HepG2 (cell line): ENCODE results near the gene SOS2. TPM values are rescaled to one million over a fixed set of nuclear protein-coding genes. Genes with fewer than 3 reads are reported as not detected.

ENCODE experiments used
- DPF2 ChIP-seq: sonication (generic); formaldehyde crosslinking; IDR thresholded peaks from 2 replicates; pipeline ENCODE4 v1.4.0; 2020; ENCODE audit warnings: mild to moderate bottlenecking, low read depth, missing genetic modification reagents, borderline replicate concordance
- GPN1 ChIP-seq: sonication (generic); formaldehyde crosslinking; IDR thresholded peaks from 2 replicates; pipeline ENCODE4 v1.5.1; 2020; ENCODE audit warnings: missing genetic modification reagents, borderline replicate concordance
- HOXA3 ChIP-seq: sonication (generic); formaldehyde crosslinking; IDR thresholded peaks from 2 replicates; pipeline ENCODE4 v1.5.0; 2020; ENCODE audit warnings: missing genetic modification reagents
- HOXA7 ChIP-seq: sonication (generic); formaldehyde crosslinking; IDR thresholded peaks from 2 replicates; pipeline ENCODE4 v1.8.1; 2022; ENCODE audit warnings: mild to moderate bottlenecking, missing genetic modification reagents, moderate library complexity
- IKZF4 ChIP-seq: sonication (generic); formaldehyde crosslinking; IDR thresholded peaks from 2 replicates; pipeline ENCODE4 v1.5.1; 2020; ENCODE audit warnings: borderline replicate concordance, mild to moderate bottlenecking, low read depth, missing genetic modification reagents; ENCODE audit errors: not compliant biosample characterization
- KLF13 ChIP-seq: sonication (generic); formaldehyde crosslinking; IDR thresholded peaks from 2 replicates; pipeline ENCODE4 v1.4.0; 2020; ENCODE audit warnings: mild to moderate bottlenecking, missing genetic modification reagents
- MTF2 ChIP-seq: sonication (generic); formaldehyde crosslinking; IDR thresholded peaks from 2 replicates; pipeline ENCODE4 v1.5.0; 2020; ENCODE audit warnings: missing genetic modification reagents, borderline replicate concordance
- NFATC3 ChIP-seq: sonication (generic); formaldehyde crosslinking; IDR thresholded peaks from 2 replicates; pipeline ENCODE4 v1.5.1; 2020; ENCODE audit warnings: mild to moderate bottlenecking, missing genetic modification reagents
- NR3C1 ChIP-seq: sonication (generic); formaldehyde crosslinking; IDR thresholded peaks from 2 replicates; pipeline ENCODE4 v1.4.0; 2020; ENCODE audit warnings: missing genetic modification reagents
- SNAPC2 ChIP-seq: sonication (generic); formaldehyde crosslinking; IDR thresholded peaks from 2 replicates; pipeline ENCODE4 v1.8.1; 2022; ENCODE audit warnings: mild to moderate bottlenecking, missing genetic modification reagents
- ZNF598 ChIP-seq: sonication (generic); formaldehyde crosslinking; IDR thresholded peaks from 2 replicates; pipeline ENCODE4 v1.5.1; 2020; ENCODE audit warnings: mild to moderate bottlenecking, missing genetic modification reagents, borderline replicate concordance
- ZNF615 ChIP-seq: sonication (generic); formaldehyde crosslinking; IDR thresholded peaks from 2 replicates; pipeline ENCODE4 v1.5.0; 2020; ENCODE audit warnings: mild to moderate bottlenecking, missing genetic modification reagents, borderline replicate concordance
- ZNF713 ChIP-seq: sonication (generic); formaldehyde crosslinking; IDR thresholded peaks from 2 replicates; pipeline ENCODE4 v1.4.0; 2020; ENCODE audit warnings: mild to moderate bottlenecking, missing genetic modification reagents
- ZNF891 ChIP-seq: sonication (generic); formaldehyde crosslinking; IDR thresholded peaks from 2 replicates; pipeline ENCODE4 v1.5.0; 2020; ENCODE audit warnings: mild to moderate bottlenecking, missing genetic modification reagents
- polyA plus RNA-seq, 8 experiments: library from polyadenylated mRNA; depleted of rRNA in 3 of 8; stranded (reverse) in 7 of 8; unstranded in 1 of 8; fragments of >200 nt; fragmentation: Illumina TruSeq in 4 of 8; extraction: Trizol in 4 of 8; gene quantifications; 2 replicates each; pipeline versions ENCODE4 v1.2.1 to v1.2.3, GENCODE V29; 2011 to 2016; ENCODE audit warnings: low read depth in 4 of 8, missing spikeins in 1 of 8, mixed read lengths in 1 of 8; ENCODE audit not compliant: insufficient read depth in 1 of 8
- total RNA-seq, 5 experiments: library from RNA; depleted of rRNA; stranded (reverse); fragments of >200 nt; fragmentation: Illumina TruSeq; extraction: Trizol; gene quantifications; 2 replicates each; pipeline ENCODE4 v1.2.3, GENCODE V29; 2016; ENCODE audit warnings: low read depth in 1 of 5
- TF ChIP-seq, protein P1 (sequence below), 2 experiments: IDR thresholded peaks; 2 replicates each; pipeline ENCODE4 v1.6.1; 2011 to 2012; ENCODE audit warnings: low read length in 2 of 2, borderline replicate concordance in 1 of 2, low read depth in 1 of 2, mild to moderate bottlenecking in 1 of 2, moderate library complexity in 1 of 2
- TF ChIP-seq, protein P2 (sequence below): sonication (generic); formaldehyde crosslinking; IDR thresholded peaks from 2 replicates; pipeline ENCODE4 v1.8.0; 2022; ENCODE audit warnings: mild to moderate bottlenecking, missing genetic modification reagents, moderate library complexity
- TF ChIP-seq, protein P3 (sequence below): sonication (generic); formaldehyde crosslinking; IDR thresholded peaks from 2 replicates; pipeline ENCODE4 v1.8.0; 2022; ENCODE audit warnings: missing genetic modification reagents, mild to moderate bottlenecking, inconsistent platforms, borderline replicate concordance
- TF ChIP-seq, protein P4 (sequence below): IDR thresholded peaks from 2 replicates; pipeline ENCODE4 v1.6.1; 2016; ENCODE audit warnings: low read depth, borderline replicate concordance
- TF ChIP-seq, protein P5 (sequence below): IDR thresholded peaks from 2 replicates; pipeline ENCODE4 v1.6.1; 2016
- TF ChIP-seq, protein P6 (sequence below): IDR thresholded peaks from 2 replicates; pipeline ENCODE4 v1.6.1; 2016; ENCODE audit warnings: missing compliant biosample characterization, missing genetic modification reagents, borderline replicate concordance

SOS2 gene
- total and polyA plus RNA-seq, 2 of the 13 experiments (the other 11 are each of a cell fraction or from before 2014, with no cell fraction given), result 9.3 to 12.1 TPM

DNA sequence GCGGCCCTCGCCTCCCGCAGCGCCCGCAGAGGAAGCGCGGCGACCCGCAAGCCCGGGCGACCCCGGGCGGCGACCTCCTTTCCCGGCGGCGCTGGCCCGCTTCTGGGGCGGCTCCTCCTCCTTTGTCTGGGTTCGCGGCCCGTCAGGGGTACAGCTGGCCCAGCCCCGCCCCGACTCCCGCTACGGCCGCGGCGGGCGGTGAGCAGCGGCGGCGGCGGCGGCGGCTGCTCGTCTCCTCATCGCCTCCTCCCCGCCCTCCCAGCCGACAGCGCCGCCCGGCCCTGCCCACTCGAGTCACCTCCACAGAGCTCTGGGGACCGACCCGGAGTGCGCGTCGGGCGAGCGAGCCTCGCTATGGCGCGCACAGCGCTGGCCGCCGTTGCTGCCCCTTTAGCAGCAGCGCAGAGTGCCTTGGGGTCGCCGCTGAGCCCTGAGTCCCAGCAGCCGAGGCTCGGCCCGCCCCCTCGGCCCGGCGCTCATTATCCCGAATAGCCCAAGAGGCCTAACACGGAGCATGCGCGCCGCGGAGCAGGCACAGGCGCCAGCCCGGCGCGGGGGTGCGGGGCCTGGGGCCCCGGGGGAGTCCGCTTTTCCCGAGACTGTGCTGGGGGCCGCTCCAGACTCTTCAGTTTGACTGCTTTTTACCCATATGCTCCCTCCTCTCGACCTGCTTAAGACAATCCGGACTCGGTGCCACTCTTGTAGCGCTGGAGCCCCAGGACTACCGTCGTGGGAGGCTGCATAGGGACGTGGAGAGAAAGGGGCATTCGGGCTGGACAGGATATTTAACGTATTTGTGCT, at the start of gene SOS2 (continued):
- TF ChIP-seq, protein P1, sequence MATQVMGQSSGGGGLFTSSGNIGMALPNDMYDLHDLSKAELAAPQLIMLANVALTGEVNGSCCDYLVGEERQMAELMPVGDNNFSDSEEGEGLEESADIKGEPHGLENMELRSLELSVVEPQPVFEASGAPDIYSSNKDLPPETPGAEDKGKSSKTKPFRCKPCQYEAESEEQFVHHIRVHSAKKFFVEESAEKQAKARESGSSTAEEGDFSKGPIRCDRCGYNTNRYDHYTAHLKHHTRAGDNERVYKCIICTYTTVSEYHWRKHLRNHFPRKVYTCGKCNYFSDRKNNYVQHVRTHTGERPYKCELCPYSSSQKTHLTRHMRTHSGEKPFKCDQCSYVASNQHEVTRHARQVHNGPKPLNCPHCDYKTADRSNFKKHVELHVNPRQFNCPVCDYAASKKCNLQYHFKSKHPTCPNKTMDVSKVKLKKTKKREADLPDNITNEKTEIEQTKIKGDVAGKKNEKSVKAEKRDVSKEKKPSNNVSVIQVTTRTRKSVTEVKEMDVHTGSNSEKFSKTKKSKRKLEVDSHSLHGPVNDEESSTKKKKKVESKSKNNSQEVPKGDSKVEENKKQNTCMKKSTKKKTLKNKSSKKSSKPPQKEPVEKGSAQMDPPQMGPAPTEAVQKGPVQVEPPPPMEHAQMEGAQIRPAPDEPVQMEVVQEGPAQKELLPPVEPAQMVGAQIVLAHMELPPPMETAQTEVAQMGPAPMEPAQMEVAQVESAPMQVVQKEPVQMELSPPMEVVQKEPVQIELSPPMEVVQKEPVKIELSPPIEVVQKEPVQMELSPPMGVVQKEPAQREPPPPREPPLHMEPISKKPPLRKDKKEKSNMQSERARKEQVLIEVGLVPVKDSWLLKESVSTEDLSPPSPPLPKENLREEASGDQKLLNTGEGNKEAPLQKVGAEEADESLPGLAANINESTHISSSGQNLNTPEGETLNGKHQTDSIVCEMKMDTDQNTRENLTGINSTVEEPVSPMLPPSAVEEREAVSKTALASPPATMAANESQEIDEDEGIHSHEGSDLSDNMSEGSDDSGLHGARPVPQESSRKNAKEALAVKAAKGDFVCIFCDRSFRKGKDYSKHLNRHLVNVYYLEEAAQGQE (IDR thresholded peaks at IDR 0.05; ENCODE audit: borderline replicate concordance in 1 of 2, low read depth in 1 of 2, low read length in 2 of 2), result no peak; a peak in 1 of 4 replicates
- TF ChIP-seq SNAPC2 (CRISPR knock-in tag) (no peak), KLF13 (CRISPR knock-in tag) (no peak), ZNF615 (CRISPR knock-in tag) (no peak), ZNF713 (no peak), DPF2 (CRISPR knock-in tag) (no peak), HOXA3 (peak; percentile 68), GPN1 (CRISPR knock-in tag) (no peak), ZNF598 (CRISPR knock-in tag) (peak; percentile 19; the same call in 1 of the 2 replicates), HOXA7 (CRISPR knock-in tag) (no peak), IKZF4 (CRISPR knock-in tag) (peak; percentile 64), ZNF891 (peak; percentile 30; the same call in 1 of the 2 replicates), NFATC3 (no peak), MTF2 (CRISPR knock-in tag) (no peak), NR3C1 (CRISPR knock-in tag) (no peak)
- TF ChIP-seq, protein P2, sequence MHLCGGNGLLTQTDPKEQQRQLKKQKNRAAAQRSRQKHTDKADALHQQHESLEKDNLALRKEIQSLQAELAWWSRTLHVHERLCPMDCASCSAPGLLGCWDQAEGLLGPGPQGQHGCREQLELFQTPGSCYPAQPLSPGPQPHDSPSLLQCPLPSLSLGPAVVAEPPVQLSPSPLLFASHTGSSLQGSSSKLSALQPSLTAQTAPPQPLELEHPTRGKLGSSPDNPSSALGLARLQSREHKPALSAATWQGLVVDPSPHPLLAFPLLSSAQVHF (CRISPR knock-in tag), result no peak
- TF ChIP-seq, protein P3, sequence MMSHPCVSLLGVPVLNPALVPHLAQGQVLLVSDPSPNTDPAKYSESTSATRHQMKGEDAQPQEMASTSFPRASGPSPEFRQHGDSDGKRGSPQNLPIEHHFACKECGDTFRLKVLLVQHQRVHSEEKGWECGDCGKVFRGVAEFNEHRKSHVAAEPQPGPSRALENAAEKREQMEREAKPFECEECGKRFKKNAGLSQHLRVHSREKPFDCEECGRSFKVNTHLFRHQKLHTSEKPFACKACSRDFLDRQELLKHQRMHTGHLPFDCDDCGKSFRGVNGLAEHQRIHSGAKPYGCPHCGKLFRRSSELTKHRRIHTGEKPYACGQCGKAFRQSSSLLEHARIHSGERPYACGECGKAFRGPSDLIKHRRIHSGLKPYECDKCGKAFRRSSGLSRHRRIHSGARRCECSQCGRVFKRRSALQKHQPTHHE (CRISPR knock-in tag), result peak; percentile 88; the same call in 1 of the 2 replicates
- TF ChIP-seq, protein P4, sequence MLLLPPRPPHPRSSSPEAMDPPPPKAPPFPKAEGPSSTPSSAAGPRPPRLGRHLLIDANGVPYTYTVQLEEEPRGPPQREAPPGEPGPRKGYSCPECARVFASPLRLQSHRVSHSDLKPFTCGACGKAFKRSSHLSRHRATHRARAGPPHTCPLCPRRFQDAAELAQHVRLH (CRISPR knock-in tag), result peak; percentile 61; the same call in 1 of the 2 replicates
- TF ChIP-seq, protein P5, sequence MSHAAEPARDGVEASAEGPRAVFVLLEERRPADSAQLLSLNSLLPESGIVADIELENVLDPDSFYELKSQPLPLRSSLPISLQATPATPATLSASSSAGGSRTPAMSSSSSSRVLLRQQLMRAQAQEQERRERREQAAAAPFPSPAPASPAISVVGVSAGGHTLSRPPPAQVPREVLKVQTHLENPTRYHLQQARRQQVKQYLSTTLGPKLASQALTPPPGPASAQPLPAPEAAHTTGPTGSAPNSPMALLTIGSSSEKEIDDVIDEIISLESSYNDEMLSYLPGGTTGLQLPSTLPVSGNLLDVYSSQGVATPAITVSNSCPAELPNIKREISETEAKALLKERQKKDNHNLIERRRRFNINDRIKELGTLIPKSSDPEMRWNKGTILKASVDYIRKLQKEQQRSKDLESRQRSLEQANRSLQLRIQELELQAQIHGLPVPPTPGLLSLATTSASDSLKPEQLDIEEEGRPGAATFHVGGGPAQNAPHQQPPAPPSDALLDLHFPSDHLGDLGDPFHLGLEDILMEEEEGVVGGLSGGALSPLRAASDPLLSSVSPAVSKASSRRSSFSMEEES (CRISPR knock-in tag), result 0 out of 2 replicates have a peak, but pooled peaks have one; percentile 16
- TF ChIP-seq, protein P6, sequence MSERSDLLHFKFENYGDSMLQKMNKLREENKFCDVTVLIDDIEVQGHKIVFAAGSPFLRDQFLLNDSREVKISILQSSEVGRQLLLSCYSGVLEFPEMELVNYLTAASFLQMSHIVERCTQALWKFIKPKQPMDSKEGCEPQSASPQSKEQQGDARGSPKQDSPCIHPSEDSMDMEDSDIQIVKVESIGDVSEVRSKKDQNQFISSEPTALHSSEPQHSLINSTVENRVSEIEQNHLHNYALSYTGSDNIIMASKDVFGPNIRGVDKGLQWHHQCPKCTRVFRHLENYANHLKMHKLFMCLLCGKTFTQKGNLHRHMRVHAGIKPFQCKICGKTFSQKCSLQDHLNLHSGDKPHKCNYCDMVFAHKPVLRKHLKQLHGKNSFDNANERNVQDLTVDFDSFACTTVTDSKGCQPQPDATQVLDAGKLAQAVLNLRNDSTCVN, result no peak; the same call in 1 of the 2 replicates
